NCI-H524 treated with DMSO at 0.1 percent for 48 hours (cell line): ENCODE results near the gene KLRF1.
"Not testable (repeated sequence)": the region's sequence is repeated elsewhere in the genome, so short reads cannot be mapped to it uniquely, and the experiment has no call there.

Experiments
- DNase-seq: peaks from one replicate; lab custom pipeline; 2025; lab: John Stamatoyannopoulos, UW

The KLRF1 gene

DNA sequence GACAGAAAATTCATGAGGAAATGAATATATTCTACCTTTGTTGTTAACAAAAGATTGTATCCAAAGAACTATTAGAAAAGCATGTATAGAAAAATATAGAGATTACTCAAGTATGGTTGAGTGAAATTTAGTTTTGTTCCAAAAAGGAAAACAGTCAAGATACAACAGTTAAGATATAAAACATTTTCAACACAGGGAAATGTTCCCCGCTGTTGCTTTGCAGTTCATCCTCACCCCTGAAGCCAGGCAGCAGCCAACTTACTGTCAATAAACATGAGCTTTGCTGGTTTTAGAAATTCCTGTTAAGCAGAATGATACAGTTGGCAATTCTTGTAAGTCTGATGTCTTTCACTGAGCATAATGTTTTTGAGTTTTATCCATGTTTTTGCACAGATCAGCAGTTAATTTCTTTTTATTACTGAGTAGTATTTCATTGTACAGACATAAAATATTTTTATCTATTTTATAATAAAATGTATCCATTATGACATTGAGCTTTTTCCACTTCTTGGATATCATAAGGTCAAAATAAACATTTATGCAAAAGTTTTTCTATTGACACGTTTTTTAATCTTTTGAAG, 43.1 kb downstream of the KLRF1 start:
- no peak for DNase-seq

DNA sequence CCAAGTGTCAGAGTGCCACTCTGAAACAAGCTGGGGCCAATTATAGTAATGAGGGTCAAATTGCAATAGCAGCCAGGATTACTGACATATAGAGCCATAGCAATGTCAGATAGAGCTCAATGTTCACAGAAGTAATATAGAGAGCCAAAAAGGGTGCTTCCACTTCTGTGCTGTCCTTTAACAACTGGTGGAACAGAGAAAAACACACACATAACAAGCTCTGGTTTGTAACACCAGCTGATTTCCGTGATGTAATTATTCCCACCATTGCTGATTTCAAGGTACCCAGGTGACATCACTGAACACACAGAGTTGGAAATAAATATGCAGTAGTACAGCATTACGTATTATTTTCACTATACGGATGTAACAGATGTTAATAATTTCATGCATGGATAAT, 44.9 kb downstream of the KLRF1 start:
- DNase-seq, result no peak

DNA sequence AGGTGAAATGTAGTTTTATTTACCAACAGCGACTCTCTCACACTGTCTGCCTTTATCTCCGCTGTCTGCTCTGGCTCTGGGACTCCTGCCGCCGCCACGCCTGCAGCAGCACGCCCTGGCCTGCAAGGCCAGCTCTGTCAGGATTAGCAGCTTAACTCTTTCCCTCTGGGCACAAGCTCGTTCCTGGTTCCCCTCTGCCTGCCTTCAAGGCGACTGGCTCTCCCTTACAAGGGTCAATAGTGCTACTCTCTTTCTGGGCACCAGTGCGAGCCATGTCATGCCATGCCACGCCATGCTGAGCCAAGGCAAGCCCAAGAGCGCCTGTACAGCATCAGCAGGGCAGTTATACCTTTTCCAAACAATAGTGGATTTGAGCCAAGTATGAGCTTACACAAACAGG, 45.5 kb downstream of the KLRF1 start:
- DNase-seq, result no peak

DNA sequence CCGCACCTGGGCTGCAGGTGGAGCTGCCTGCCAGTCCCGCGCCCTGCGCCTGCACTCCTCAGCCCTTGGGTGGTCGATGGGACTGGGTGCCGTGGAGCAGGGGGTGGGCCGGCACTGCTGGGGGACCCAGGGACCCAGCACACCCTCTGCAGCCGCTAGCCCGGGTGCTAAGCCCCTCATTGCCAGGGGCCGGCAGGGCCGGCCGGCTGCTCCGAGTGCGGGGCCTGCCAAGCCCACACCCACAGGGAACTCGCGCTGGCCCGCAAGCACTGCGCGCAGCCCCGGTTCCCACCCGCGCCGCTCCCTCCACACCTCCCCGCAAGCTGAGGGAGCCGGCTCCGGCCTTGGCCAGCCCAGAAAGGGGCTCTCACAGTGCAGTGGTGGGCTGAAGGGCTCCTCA, 48.8 kb downstream of the KLRF1 start:
- not testable (repeated sequence) for DNase-seq

DNA sequence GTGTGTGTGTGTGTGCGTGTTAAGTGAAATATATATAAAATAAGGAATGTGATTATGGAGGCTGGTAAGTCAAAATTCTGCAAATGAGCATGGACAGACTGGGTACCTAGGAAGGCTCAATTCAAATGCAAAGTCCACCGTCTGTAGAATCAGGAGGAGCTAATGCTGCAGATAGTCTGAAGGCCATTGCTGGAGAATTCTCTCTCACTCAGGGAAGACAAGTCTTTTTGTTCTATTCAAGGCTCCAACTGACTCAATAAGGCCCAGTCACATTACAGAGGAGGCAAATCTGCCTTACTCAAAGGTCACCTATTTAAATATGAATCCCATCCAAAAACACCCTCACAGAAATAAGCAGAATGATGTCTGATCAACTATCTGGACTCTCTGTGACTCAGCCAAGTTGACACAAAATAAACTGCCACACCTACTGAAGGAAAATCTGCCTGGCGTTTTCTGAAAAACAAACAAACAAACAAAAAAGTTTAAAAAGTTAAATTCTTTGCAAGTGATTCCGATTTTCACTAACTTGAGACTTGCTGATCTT, 53.3 kb downstream of the KLRF1 start:
- no peak for DNase-seq

DNA sequence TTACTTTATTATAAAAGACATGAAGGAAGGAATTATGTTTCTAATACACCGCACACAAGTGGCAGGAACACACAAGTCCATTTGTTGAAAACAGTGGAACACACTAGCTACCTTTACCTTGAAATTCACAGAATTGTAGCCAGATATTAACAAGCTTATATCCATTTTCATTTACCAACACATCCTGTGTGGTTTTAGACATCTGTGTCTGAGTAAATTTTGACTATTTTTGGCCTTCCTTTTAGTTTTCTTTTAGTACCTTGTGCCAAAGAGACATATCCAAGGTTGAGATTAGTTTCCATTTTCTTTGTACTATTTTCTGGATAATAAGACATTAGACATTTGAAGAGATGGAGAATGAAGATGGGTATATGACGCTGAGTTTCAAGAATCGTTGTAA, 54.0 kb downstream of the KLRF1 start, which contains the start of gene KLRF2:
TSS of gene KLRF2 (plus strand) at position 244 of the 400 bp plus-strand sequence. CDS start at position 351, 107 bp downstream.
- DNase-seq, result no peak

DNA sequence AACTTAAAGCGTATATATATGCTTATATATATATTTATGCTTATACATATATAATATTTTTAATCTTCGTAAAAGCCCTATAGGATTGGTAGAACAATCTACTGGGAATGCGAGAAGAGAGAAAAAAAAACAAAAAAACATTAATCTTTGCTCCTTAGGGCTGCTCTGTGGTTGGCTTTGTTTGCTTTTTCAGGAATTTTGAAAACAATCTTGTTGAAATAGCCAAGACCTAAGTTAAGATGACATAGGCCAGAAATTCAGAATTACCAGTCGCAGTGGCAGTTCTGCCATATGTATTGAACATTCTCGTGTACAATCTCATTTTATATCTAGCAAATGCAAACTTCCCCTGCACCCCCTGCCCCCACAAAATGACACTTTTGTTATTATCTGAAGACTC, 54.7 kb downstream of the KLRF1 start:
- DNase-seq, result no peak

DNA sequence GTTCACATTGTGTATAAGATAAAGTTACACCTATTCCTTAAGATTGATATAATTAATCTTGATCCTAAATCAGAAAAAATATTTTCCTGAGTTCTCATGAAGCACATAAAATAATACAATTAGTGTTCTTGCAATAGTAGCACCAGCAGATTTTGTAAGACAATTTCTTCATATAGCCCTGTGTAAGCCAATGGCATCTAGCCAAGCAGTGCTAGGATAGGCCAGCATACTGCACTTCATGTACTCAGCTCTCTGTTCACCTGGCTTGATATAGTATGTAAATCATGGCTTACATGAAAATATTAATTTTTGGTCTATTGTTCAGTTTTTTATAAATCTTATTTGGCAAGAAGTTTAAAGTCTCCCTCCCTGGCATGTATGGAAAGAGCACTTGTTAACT, 55.9 kb downstream of the KLRF1 start:
- no peak for DNase-seq

DNA sequence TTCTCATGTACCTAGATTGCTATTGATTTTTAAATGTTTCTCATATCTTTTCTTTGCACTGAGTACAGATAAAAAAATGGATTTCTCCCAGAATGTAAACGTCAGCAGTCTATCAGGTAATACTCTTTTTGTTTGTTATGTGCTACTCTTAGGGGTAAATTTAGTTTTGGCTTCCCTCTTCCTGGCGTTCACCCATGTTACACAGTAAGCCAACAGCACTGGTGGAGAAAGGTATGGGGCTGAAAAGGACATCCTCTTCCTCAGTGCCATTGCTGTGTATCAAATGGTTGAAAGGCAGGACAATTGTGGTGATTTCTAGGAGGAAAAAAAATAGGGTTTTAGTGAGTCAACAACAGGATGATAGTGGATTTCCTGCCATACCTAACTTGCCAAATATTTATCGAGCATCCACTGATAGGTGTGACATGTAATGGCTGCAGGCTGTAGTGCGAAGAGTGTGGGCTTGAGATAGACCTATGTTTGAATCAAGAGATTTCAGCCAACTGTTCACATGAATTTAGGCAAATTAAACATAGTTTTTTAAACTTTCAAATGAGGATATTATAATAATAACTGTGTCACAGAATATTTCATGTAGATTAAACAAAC, 61.5 kb downstream of the KLRF1 start:
- DNase-seq, result no peak
